EL (cell line): ENCODE measurements around the gene ENTHD1.
A peak's percentile ranks its signal among the peaks of the same experiment; 100 is the strongest.
"Not testable (repeated sequence)": the region's sequence is repeated elsewhere in the genome, so short reads cannot be mapped to it uniquely, and the experiment has no call there.

Experiments used
- DNase-seq: peaks from one replicate; pipeline ENCODE4 v3.0.0-alpha.2; 2016

ENTHD1 gene

GRCh38 chr22:39773976-39774539, 119.5 kb downstream of the ENTHD1 start:
- DNase-seq, result peak; percentile 24

- no peak for DNase-seq
Measured at GRCh38 chr22:39773503-39773902, 120.1 kb downstream of the ENTHD1 start.

- no peak for DNase-seq
Measured at GRCh38 chr22:39771486-39771885, 122.1 kb downstream of the ENTHD1 start.

GRCh38 chr22:39765661-39766060, 127.9 kb downstream of the ENTHD1 start:
- DNase-seq, result no peak

DNA sequence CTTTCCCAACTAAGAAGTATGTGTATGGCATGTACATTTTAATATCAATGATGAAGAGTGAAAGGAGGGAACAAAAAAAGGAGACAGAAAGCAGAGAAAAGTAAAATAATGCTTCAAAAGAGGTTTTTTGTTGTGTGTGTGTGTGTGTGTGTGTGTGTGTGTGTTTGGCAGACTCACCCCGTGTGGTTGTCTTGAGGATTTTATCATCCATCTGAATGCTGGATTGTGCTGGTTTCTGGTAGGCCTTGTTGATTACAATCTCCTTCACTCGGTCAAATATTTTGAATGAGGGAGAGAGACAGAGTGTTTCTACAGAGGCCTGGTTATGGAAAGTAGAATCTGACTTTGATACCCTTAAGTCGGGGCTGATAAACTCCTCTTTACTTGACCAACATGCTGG, 128.5 kb downstream of the ENTHD1 start:
- DNase-seq, result no peak

DNA sequence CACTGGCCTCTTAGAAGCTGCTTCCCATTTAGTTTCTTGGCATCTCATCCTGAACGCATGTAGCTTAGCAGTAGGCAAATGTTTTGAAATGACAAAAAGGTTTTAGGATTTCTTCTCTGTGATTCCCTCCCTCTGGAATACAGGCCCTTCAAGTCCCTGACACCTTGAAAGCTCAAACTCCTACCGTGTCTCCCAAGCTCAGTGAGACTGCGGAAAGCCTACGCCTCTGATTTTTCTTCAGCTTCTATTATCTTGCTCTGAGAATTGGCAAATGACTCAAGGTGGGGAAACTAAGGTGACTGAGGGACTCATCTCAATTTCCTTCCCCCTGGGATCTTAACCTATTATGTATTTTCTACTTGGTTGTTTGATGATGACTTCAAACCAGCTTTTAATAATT, 130.3 kb downstream of the ENTHD1 start:
- no peak for DNase-seq

DNA sequence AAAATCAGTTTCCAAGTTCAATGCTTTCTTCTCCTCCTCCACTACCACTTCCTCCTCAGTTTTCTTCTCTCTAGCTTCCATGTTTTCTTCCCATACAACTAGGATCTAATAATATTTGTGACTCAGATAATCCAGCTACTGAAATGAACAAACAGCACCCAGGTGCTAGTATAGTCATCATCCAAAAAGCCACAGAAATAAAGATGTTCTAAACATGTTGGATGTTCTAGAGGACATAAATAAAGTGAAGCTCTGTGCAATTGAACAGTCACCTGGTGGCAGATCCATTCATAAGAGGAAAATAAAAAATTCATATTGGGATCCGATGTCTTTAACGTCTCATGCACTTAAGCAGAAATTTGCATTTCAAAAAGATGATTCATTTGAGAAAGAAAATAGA, 142.8 kb downstream of the ENTHD1 start:
- DNase-seq, result no peak

GRCh38 chr22:39748877-39749276, 144.7 kb downstream of the ENTHD1 start:
- peak; percentile 30 for DNase-seq

DNA sequence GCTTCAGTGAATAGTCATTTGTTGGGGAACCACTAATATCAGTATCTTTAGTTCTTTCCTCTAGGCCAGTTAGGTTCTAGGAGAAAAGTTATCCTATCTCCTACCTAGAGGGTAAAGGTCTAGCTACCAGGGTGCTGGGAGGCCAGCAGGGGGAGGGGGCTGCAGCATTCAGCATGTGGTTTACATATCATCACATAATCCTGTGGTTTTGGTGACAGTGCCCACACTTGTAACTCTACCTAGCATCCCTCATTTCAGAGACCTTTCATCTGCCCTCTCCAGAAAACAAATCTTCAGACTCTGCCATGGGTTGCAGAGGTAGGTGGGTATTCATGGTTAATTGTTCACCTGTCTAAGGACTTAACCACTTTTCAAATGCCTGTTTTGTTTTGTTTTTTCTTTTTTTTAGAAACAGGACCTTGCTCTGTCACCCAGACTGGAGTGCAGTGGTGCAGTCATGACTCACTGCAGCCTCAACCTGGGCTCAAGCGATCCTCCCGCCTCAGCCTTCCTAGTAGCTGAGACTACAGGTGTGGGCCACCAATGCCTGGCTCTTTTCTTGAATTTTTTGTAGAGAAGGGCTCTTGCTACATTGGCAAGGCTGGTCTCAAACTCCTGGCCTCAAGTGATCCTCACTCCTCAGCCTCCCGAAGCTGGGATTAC, 146.8 kb downstream of the ENTHD1 start:
- DNase-seq, result no peak

GRCh38 chr22:39745789-39746188, 147.8 kb downstream of the ENTHD1 start:
- DNase-seq, result no peak

DNA sequence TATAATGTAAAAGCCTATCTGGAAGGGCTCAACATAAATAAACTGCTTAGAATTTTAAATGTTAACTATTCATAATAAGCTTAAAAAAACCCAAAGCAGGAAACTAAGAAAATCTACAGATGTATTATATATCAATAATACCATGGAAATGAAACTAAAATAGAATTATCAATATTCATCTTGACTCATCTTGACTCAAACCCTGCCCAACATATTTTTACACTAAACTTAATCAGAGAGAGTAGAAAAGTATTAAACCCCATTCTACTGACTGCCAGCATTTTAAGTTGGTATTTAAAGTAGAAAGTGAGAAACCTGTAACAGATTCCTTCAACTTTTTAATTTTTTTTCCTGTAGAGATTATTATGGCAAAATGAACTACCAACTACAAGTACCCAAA, 149.2 kb downstream of the ENTHD1 start:
- DNase-seq, result no peak

- DNase-seq, result no peak
Measured at GRCh38 chr22:39743935-39744334, 149.6 kb downstream of the ENTHD1 start.

DNA sequence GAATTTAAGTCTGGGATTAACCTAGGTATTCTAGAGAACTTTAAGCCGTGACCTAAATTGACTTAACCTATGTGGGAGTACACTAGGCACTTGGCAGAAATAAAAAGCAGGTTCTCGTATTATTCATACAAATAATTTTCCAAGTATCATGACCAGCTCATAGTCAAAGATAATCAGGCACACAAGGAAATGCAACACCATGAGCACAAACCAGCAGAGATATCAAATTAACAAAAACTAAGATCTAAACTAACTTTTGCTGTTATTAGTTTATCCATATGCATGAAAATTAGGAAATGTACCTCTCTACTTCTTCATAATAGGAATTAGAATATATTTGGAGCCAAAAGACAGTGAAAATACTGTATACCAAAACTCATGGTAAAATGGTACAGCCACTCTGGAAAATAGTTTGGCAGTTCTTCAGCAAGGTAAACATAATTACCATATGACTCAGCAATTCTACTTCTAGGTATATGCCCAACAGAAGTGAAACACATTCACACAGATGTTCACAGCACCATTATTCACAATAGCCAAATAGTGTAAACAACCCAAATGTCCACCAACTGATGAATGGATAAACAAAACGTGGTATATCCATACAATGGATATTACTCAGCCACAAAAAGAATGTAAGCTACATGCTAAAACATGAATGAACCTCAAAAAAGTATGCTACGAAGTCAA, 154.1 kb downstream of the ENTHD1 start:
- DNase-seq, result no peak

DNA sequence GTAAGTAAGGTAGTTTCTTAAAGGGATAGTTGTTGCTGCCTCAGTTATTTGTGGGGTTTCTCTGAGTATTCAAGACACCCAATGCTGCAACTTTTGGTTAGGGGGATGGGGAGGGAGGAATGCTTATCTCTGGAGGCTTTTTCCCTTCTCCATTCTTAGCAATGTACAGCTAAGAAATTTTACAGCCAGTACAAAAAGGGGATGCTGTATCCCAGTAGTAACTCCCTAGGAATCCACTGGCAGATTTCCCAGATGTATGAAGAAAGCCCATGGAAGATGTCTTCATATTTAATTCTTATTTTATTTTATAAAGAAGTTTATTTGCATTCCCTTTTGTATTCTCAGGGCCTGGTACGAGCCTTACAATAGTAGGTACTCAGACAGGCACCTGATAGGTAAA, 154.8 kb downstream of the ENTHD1 start:
- peak; percentile 47 for DNase-seq

DNA sequence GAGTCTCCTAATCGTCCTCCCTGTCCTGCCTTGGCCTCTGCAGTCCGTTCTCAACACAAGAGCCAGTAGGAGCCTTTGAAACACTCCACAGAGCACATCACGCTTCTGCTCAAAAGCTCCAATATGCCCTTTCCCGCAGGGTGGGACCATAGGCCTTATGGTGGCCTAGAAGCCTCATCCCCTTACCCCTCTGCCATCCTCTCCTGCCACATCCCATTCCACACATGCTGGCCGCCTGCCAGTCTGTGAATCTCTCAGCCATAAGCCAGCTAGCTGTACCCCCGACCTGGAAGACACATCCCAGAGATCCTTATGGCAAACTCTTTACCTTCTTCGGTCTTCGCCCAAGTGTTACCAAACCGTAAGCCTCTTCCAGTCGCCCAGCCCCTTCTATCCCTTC, 157.8 kb downstream of the ENTHD1 start:
- no peak for DNase-seq

DNA sequence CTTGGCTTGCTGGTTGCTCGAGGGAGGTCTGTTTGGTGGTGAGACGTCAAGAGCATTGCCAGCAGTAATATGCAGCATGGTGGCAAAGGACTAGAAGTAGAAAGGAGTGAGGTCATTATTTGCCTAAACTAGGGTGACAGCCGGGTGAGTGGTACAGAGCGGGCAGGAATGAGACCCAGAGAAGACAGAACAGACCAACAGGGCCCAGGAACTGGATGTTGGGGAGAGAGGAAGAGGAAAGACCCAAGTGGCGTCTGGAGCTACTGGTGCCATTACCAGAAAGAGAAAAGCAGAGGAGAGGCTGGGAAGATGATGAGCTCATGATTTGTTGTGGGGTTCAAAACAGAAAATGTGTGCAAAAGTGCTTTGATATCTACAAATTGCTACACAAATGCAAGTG, 158.7 kb downstream of the ENTHD1 start:
- no peak for DNase-seq

- DNase-seq, result not testable (repeated sequence)
Measured at GRCh38 chr22:39734046-39734445, 159.5 kb downstream of the ENTHD1 start.

GRCh38 chr22:39733191-39733590, 160.4 kb downstream of the ENTHD1 start:
- no peak for DNase-seq

GRCh38 chr22:39732625-39733024, 160.9 kb downstream of the ENTHD1 start:
- DNase-seq, result no peak

DNA sequence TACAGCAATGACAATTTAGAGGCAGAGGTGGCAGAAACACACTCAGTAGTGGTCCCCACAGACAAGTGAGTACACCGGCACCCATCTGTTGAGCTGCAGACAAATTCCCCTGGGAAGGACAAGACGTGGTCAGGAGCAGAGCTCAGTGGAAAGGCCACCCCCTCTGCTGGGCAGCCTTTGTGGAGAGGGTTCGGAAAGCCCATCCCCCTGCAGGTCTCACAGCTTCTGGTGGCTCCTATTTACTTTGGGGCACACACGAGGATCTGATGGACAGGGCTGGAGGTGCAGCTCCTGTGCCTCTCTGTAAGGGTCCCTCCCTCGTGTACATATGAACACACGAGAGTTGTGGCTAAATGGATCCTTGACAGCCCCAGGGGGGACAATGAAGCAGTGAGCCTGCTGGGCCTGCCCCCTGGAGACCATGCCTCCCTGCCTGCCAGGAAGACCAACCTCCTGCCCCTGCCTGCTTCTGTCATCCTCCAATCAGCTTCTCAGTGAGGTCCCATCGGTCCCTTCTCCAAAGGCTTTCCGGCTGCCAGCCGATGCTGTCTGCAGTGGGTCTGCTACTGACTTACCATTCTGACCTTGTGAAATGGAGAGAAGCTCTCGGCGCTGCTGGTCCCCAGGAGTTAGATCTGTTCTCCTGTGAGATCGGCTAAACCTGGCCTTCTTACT, 161.5 kb downstream of the ENTHD1 start:
- no peak for DNase-seq

DNA sequence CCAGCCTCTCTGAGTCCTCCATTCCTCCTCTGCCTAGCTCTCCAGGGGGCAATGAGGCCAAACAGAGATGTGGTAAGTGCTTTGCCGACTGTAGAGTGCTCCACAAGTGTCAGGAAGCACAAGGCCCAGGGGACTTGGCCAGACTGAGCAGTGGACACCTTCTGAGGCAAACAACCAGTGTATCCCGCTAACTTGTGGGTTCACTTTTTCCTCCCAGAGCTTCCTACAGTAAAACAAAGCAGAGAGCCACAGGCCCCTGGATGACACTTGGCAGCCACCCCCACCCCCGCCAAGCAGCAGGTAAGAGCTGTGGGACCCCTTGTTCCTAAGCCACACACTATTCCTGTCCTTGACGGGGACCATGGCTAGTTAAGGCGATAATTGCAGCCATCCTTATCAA, 162.1 kb downstream of the ENTHD1 start:
- DNase-seq, result no peak

- no peak for DNase-seq
Measured at GRCh38 chr22:39729141-39729934, 164.2 kb downstream of the ENTHD1 start.

DNA sequence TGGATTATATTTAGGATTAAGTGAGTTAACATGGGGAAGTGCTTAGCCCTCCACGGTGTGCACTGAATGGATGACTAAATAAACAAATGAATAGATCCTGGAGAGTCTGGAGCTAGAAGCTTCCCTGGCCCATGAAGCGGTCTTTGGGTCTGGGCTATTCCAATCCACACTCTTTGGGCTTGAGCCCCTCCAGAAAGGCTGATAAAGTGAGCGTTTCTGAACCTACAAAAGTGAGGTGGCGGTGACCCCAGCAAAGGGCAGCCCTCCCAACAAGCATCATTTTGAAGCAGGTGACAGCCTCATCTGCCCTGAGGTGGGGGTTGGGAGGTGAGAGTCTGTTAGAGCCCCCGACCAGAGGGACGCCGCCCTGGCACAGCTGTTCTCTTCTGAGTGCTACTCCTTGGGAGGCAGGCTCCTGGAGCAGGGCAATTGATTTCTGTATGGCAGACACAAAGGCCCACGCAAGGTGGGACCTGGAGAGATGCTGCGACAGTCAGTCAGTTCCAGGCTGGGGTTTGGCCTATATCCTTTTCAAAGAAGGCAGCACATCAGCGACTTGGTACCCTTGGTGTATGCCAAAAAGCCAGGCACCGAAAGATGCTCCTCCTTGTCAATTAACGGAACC, 165.2 kb downstream of the ENTHD1 start:
- DNase-seq, result no peak
